ENCODE data around the gene DLD.
"Not testable (repeated sequence)": the region's sequence is repeated elsewhere in the genome, so short reads cannot be mapped to it uniquely, and the experiment has no call there.

The DLD gene

GRCh38 chr7:107946451-107946850 lies 55.5 kb downstream of the DLD start:
- DNase-seq = no peak

GRCh38 chr7:107946881-107947280 lies 55.9 kb downstream of the DLD start:
- no peak for DNase-seq

GRCh38 chr7:107948645-107949442 lies 57.9 kb downstream of the DLD start:
- no peak for DNase-seq

GRCh38 chr7:107949443-107949935 lies 58.5 kb downstream of the DLD start:
- no peak for DNase-seq

GRCh38 chr7:107951172-107951787 lies 60.3 kb downstream of the DLD start:
- DNase-seq = no peak

- no peak for DNase-seq
Observed at GRCh38 chr7:107951896-107952295, 60.9 kb downstream of the DLD start.

DNA sequence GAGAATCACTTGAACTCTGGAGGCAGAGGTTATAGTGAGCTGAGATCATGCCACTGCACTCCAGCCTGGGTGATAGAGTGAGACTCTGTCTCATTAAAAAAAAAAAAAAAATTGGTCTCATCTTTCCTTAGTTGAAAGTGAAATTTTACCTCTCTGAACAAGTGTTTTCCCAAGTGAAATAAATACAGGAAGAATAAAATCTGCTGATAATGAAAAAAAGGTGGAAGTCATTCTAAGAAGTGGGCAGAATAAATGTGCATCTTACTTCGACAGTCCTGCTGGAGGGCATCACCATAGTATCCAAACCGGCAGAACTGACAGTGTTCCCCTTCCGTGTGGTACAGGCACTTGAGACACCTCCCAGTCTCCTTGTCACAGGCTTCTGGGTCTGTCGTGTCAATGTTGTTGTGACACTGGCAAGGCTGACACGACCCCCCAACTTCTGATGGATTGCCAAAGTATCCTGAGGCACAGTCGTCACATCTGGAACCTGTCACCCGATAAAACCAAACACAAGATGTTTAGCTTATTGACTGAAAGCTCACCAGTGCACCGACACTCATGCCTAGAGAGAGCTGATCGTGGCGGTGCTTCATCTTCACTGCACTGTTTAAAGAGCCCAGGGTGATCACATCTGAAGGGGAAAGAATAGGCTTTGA lies 62.4 kb downstream of the DLD start:
- DNase-seq = no peak

DNA sequence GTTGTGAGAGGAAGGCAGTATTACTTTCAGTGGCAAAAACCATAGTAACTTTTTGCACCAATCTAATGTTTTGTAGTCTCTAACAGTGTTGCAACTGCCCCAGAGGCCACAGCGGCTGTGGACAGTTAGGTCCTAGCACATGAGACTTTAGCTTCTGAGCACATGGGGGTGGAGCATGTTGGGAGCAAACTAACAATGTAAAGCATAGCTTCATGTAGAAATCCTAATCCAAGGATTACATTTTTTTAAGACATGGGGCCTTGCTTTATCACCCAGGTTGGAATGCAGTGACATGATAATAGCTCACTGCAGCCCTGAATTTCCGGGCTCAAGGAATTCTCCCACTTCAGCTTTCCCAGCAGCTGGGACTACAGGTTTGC lies 62.9 kb downstream of the DLD start:
- no peak for DNase-seq

DNA sequence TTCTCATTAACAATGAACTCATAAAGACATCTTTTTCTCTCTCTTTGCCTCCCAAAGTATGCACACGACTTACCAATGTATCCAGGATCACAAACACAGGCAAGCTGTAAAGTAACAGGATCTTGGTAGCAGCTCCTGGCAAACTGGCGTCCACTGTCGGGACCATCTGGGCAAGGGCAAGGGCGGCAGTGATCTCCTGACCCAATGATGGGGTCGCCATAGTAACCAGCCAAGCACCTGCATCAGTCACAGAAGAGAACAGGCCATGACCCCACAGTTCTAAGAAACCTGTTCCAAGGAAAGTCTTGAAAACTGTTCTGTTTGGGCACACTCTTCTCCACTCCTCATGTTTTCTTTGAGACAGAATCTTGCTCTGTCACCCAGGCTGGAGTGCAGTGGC lies 64.4 kb downstream of the DLD start:
- DNase-seq = no peak

DNA sequence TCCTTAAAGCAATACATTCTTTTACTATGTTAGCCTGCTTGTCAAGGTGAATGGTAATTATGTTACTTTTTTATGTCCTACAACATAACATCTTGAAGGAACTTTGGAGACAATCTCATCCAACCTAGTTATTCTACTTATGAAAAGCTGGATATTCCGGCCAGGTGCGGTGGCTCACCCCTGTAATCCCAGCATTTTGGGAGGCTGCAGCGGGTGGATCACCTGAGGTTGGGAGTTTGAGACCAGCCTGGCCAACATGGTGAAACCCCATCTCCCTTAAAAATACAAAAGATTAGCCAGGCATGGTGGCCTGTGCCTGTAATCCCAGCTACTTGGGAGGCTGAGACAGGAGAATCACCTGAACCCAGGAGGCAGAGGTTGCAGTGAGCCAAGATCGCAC lies 66.0 kb downstream of the DLD start:
- not testable (repeated sequence) for DNase-seq

- DNase-seq = no peak
Observed at GRCh38 chr7:107957436-107957835, 66.5 kb downstream of the DLD start.

GRCh38 chr7:107958764-107959526 lies 68.0 kb downstream of the DLD start:
- no peak for DNase-seq

- DNase-seq = no peak
Observed at GRCh38 chr7:107959527-107959898, 68.5 kb downstream of the DLD start.

GRCh38 chr7:107960272-107960671 lies 69.3 kb downstream of the DLD start:
- no peak for DNase-seq

GRCh38 chr7:107961405-107961804 lies 70.4 kb downstream of the DLD start:
- no peak for DNase-seq

- no peak for DNase-seq
Observed at GRCh38 chr7:107962817-107963216, 71.8 kb downstream of the DLD start.

- no peak for DNase-seq
Observed at GRCh38 chr7:107964510-107964909, 73.5 kb downstream of the DLD start.

DNA sequence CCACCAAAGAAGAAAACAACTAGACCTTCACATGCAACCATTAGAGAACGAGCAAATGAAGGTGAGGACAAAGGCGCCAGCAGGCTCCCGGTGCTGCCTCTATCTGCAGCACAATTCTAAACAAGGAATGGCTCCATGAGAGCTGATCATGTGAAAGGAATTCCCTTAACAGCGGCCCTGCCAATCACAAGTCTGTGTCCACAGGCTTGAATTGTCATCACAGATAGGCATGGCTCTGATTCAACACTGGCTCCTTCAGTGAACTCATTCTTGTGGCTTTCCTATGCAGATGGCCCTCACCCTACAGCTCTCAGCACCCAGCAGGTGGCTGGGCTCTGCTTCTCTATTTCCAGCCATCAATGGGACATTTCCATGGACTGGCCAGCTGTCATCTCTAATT lies 75.7 kb downstream of the DLD start:
- no peak for DNase-seq

DNA sequence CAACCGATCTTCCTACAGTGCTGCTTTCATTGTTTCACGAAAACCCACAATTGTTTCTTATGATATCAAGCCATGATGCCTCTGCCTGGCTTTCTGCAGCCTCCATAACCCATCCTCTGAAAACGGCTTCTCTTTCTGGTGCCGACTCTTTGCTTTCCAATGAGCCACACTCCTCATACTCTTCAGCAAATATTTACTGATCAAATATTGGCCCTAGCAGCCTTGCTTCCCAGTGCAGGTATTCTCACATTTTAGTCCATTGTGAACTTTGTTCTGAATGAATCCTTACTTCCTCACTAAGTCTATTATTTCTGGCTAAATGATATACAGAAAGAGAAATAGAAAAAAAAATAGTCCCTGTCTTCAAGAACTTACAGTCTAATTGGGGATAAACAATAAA lies 76.4 kb downstream of the DLD start:
- DNase-seq = no peak

- no peak for DNase-seq
Observed at GRCh38 chr7:107968449-107968848, 77.5 kb downstream of the DLD start.

DNA sequence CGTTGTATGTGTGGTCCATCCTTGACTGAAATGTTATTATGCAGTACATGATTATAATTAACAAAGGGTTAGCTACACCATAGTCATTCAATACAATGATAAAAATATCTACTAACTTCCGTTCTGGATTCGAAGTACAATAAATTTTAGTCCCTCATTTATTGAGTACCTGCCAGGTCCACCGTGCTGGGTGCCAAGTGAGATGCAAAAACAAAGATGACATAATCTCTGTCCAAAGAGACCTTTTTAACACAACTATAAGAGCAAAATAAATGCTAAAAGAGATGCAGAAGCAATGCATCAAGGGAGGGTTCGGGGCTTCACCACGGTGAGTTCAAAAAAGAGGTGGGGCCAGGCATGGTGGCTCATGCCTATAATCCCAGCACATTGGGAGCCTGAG lies 78.9 kb downstream of the DLD start:
- no peak for DNase-seq
